GM18520 (cell line): ENCODE measurements around the gene NDUFS8.

Source experiments
- ATAC-seq: cut with Tn5 transposase; IDR thresholded peaks from one replicate; pipeline ENCODE4 v1.9.1; 2021; ENCODE audit not compliant: unreplicated experiment

The NDUFS8 gene

GRCh38 chr11:68076371-68077042 lies 46.0 kb downstream of the NDUFS8 start:
- no peak for ATAC-seq

DNA sequence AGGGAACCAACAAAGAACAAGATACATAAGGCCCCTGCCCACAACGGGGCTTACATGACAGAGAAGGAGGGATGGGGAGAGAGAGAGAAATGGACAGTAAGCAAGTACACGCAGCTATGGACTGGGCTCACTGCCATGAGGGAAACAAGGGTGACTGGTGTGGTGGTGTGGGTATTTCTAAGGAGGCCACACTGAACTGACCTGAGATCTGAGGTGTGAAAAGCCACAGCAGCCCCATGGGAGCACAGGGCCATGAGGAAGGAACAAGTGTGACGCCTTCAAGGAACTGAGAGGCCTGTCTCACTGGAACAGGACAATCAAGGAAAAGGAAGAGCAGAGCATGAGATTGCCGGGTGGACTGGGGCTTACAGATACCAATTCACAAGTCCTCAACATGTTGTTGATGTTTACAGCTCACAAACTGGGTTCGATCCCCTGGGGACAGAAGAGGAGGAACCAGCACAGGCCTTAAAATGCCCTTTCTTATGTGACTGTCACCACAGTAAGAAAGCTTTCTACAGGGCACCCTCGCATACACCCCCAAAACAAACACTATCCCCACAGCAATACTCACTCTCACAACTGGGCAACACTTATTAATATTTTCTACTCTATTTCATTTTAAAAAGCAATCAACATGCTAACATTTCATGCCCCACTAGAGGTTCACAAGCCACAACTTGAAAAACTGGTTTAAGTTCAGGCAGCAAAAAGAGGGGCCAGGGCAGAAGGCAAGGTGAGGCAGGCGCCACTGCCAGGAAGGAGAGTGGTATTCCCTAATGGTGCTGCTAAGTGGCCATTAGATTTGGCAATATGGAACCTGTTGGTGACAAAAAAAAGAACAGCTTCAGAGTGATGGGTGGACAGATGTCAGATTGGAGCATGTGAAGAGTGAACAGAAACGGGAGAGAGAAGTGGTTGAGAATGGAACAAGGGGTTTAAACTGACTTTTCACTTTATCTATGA lies 47.4 kb downstream of the NDUFS8 start:
- ATAC-seq: peak; percentile 71

GRCh38 chr11:68080860-68081259 lies 50.4 kb downstream of the NDUFS8 start:
- ATAC-seq: no peak

DNA sequence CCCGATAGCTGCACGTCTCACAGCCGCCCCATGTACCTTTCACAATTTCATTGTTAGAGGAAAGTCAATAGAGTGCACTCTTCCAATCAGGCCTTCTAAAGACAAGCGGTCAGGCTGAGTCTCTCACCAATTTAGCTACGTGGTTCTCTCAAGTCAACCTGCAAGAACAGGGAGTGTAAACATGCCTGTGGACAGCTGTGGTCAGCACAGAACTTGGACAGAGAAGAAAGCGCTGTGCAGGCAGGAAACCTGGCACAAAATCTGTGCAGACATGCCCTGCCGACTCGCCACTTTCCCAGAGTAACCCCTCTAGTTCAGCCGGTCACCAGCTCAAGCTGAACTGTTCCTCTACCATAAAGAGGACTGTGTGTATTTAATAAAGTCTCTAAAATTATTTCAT lies 51.2 kb downstream of the NDUFS8 start:
- no peak for ATAC-seq

GRCh38 chr11:68082481-68082880 lies 52.0 kb downstream of the NDUFS8 start:
- no peak for ATAC-seq

DNA sequence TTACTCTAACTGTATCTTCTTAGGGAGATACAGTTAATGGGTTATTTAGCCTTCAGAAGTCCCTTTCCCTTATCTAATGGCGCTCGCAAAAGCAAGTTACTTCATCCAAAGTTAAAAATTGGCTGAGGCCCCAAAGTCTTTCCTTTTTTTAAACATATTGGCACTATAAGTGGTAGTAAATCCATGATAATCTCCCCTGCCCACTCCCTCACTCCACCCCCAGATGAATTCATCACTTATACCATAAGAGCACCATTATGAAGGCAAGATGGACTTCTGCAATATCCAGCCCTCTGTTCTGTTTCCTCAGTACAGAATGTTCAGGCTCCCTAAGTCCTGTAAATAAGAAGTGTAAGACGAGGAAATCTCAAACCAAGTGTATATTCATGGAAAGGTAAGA lies 53.0 kb downstream of the NDUFS8 start:
- no peak for ATAC-seq
